Activated CD8-positive, alpha-beta T cell treated with anti-CD3 and anti-CD28 coated beads for 36 hours (primary cell): Measurements from ENCODE around the gene NEMF. TPM values are rescaled to one million over a fixed set of nuclear protein-coding genes. Genes with fewer than 3 reads are reported as not detected.
"Not testable (repeated sequence)": the region's sequence is repeated elsewhere in the genome, so short reads cannot be mapped to it uniquely, and the experiment has no call there.

ENCODE experiments used
- ATAC-seq: fragments of 200-7000 bp; cut with Tn5 transposase; one replicate; pipeline ENCODE4 v1.10.0; 2021; ENCODE audit warnings: mild to moderate bottlenecking, moderate library complexity
- CTCF ChIA-PET: fragments of 350-600 bp; sonication (Branson Sonifier 250); formaldehyde crosslinking; loops from one replicate; lab custom pipeline; 2021; ENCODE audit warnings: antibody characterized with exemption; lab: Charles Lee
- POLR2A ChIA-PET: fragments of 350-600 bp; sonication (Branson Sonifier 250); formaldehyde crosslinking; loops from one replicate; lab custom pipeline; 2021; ENCODE audit warnings: antibody characterized with exemption; lab: Charles Lee
- DNase-seq: peaks from one replicate; pipeline ENCODE4 v3.0.0-alpha.2; 2020
- H3K27ac Mint-ChIP-seq: one replicate; pipeline ENCODE4 v1.8.0; 2021; ENCODE audit warnings: mild to moderate bottlenecking, mixed read lengths
- H3K27me3 Mint-ChIP-seq: one replicate; pipeline ENCODE4 v1.8.0; 2021; ENCODE audit warnings: mixed read lengths
- H3K36me3 Mint-ChIP-seq: one replicate; pipeline ENCODE4 v1.8.0; 2021; ENCODE audit warnings: low read depth, mixed read lengths
- H3K4me1 Mint-ChIP-seq: one replicate; pipeline ENCODE4 v1.8.0; 2021; ENCODE audit warnings: low read depth, mixed read lengths
- H3K4me3 Mint-ChIP-seq: one replicate; pipeline ENCODE4 v1.8.0; 2021; ENCODE audit warnings: mild to moderate bottlenecking, moderate library complexity, mixed read lengths
- H3K9me3 Mint-ChIP-seq: one replicate; pipeline ENCODE4 v1.8.0; 2021; ENCODE audit warnings: mixed read lengths
- CTCF ChIP-seq: fragments of 200-600 bp; IDR thresholded peaks from one replicate; pipeline ENCODE4 v1.8.0; 2022; ENCODE audit warnings: antibody characterized with exemption, mild to moderate bottlenecking
- intact Hi-C: fragments of 100-400 bp; cut with micrococcal nuclease; formaldehyde crosslinking; loops from one replicate; pipeline ENCODE4 v1.10.0; 2022
- total RNA-seq, 2 experiments: library from RNA; stranded (reverse); gene quantifications; one replicate each; pipeline ENCODE4 v1.2.3, GENCODE V29; 2021

The NEMF gene
- total RNA-seq, 2 experiments from 2014 or later, result 62.3 to 63.8 TPM

GRCh38 chr14:49808780-49809179, 43.8 kb downstream of the NEMF start:
- DNase-seq, result no peak
- no peaks in the 10 kb centered on the region for H3K27me3 Mint-ChIP-seq
- ChIA-PET CTCF (no interaction called here), POLR2A (no interaction called here)
- H3K9me3 Mint-ChIP-seq, result no peaks in the 10 kb centered on the region
- no peak for TF ChIP-seq CTCF
- peaks cover 52% of the 10 kb centered on the region for H3K36me3 Mint-ChIP-seq
- H3K4me1 Mint-ChIP-seq, result peaks cover 8% of the 10 kb centered on the region
- intact Hi-C loops, result no loop called here
- H3K27ac Mint-ChIP-seq, result peak overlapping the region; percentile 11
- H3K4me3 Mint-ChIP-seq, result no peak overlapping the region
- ATAC-seq, result no peak

GRCh38 chr14:49796025-49796424, 56.6 kb downstream of the NEMF start:
- ChIA-PET POLR2A (no interaction called here), CTCF (interaction anchor here (1.3 kb wide), 1 partner anchor 56 kb away, joined by 3 read pairs; the partner anchor contains the start of gene NEMF)
- Mint-ChIP-seq H3K36me3 (peaks cover 43% of the 10 kb centered on the region), H3K27me3 (no peaks in the 10 kb centered on the region), H3K4me3 (no peak overlapping the region), H3K27ac (peak overlapping the region; percentile 66), H3K4me1 (no peaks in the 10 kb centered on the region), H3K9me3 (no peaks in the 10 kb centered on the region)
- intact Hi-C loops, result no loop called here
- TF ChIP-seq CTCF, result no peak
- ATAC-seq (no peak), DNase-seq (no peak)

GRCh38 chr14:49792618-49793017, 60.0 kb downstream of the NEMF start:
- peaks cover 47% of the 10 kb centered on the region for H3K36me3 Mint-ChIP-seq
- intact Hi-C loops, result no loop called here
- H3K9me3 Mint-ChIP-seq, result no peaks in the 10 kb centered on the region
- no peak for DNase-seq
- no peak overlapping the region for H3K4me3 Mint-ChIP-seq
- no peak for ATAC-seq
- ChIA-PET CTCF (no interaction called here), POLR2A (no interaction called here)
- TF ChIP-seq CTCF, result no peak
- no peaks in the 10 kb centered on the region for H3K4me1 Mint-ChIP-seq
- H3K27me3 Mint-ChIP-seq, result no peaks in the 10 kb centered on the region
- H3K27ac Mint-ChIP-seq, result no peak overlapping the region

- TF ChIP-seq CTCF, result no peak
- CTCF ChIA-PET, result no interaction called here
- Mint-ChIP-seq H3K36me3 (peaks cover 43% of the 10 kb centered on the region), H3K4me3 (no peak overlapping the region), H3K4me1 (no peaks in the 10 kb centered on the region), H3K27ac (peak overlapping the region; percentile 75), H3K27me3 (no peaks in the 10 kb centered on the region), H3K9me3 (no peaks in the 10 kb centered on the region)
- POLR2A ChIA-PET, result no interaction called here
- no peak for ATAC-seq
- DNase-seq, result no peak
- intact Hi-C loops, result no loop called here
These were observed 66.3 kb downstream of the NEMF start for GRCh38 chr14:49786315-49786714.

- H3K9me3 Mint-ChIP-seq, result no peaks in the 10 kb centered on the region
- DNase-seq (no peak), ATAC-seq (no peak)
- H3K4me3 Mint-ChIP-seq, result no peak overlapping the region
- no peak for TF ChIP-seq CTCF
- H3K36me3 Mint-ChIP-seq, result peaks cover 37% of the 10 kb centered on the region
- no peaks in the 10 kb centered on the region for H3K27me3 Mint-ChIP-seq
- ChIA-PET POLR2A (interaction anchor here (1.9 kb wide), 1 partner anchor 12 kb away, joined by 7 read pairs; no protein-coding TSS in a partner anchor), CTCF (interaction anchor here (1.2 kb wide), 1 partner anchor 149 kb away, joined by 4 read pairs; the partner anchor contains the start of gene DNAAF2)
- H3K4me1 Mint-ChIP-seq, result no peaks in the 10 kb centered on the region
- peak overlapping the region; percentile 25 for H3K27ac Mint-ChIP-seq
- intact Hi-C loops, result no loop called here
These were observed 69.1 kb downstream of the NEMF start for GRCh38 chr14:49783394-49784014.

GRCh38 chr14:49781040-49781439, 71.5 kb downstream of the NEMF start:
- ATAC-seq, H3K27me3 Mint-ChIP-seq, H3K4me3 Mint-ChIP-seq, H3K9me3 Mint-ChIP-seq, intact Hi-C loops, DNase-seq, H3K4me1 Mint-ChIP-seq: not testable (repeated sequence)
- CTCF ChIA-PET, result interaction anchor here (1.2 to 1.8 kb wide), 4 partner anchors 11 to 147 kb away, joined by 3 to 7 read pairs (median 4); partner anchors contain the start of genes KLHDC2 and NEMF
- Mint-ChIP-seq H3K36me3 (peaks cover 30% of the 10 kb centered on the region), H3K27ac (peak overlapping the region; percentile 15)
- POLR2A ChIA-PET, result interaction anchor here (1.3 to 2.4 kb wide), 2 partner anchors 10 to 13 kb away, joined by 5 to 8 read pairs; partner anchors contain the start of gene KLHDC2
